GM10266 (cell line): ENCODE measurements around the gene TMEM178A.

ENCODE experiments used
- DNase-seq: peaks from one replicate; pipeline ENCODE4 v3.0.0; 2012; ENCODE audit errors: extremely low spot score
- TF ChIP-seq, protein P1 (sequence below): IDR thresholded peaks from 2 replicates; pipeline ENCODE4 v1.5.1; 2012; ENCODE audit warnings: mild to moderate bottlenecking, low read depth; ENCODE audit not compliant: control insufficient read depth, insufficient read depth; ENCODE audit errors: missing control alignments

The TMEM178A gene

DNA sequence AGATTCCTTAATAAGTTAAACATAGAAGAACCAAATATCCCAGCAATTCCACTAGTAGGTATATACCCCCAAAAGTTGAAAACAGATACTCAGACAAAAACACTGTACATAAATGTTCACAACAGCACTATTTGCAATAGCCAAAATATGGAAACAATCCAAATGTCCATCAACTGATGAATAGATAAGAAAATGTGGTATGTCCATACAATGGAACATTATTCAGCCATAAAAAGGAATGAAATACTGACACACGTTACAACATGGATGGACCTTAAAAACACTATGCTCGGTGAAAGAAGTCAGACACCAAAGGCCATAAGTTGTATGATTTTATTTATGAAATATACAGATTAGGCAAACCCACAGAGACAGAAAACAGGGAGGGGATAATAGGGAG, 12.5 kb downstream of the TMEM178A start:
- DNase-seq, result no peak
- TF ChIP-seq, protein P1, sequence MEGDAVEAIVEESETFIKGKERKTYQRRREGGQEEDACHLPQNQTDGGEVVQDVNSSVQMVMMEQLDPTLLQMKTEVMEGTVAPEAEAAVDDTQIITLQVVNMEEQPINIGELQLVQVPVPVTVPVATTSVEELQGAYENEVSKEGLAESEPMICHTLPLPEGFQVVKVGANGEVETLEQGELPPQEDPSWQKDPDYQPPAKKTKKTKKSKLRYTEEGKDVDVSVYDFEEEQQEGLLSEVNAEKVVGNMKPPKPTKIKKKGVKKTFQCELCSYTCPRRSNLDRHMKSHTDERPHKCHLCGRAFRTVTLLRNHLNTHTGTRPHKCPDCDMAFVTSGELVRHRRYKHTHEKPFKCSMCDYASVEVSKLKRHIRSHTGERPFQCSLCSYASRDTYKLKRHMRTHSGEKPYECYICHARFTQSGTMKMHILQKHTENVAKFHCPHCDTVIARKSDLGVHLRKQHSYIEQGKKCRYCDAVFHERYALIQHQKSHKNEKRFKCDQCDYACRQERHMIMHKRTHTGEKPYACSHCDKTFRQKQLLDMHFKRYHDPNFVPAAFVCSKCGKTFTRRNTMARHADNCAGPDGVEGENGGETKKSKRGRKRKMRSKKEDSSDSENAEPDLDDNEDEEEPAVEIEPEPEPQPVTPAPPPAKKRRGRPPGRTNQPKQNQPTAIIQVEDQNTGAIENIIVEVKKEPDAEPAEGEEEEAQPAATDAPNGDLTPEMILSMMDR, result no peak

DNA sequence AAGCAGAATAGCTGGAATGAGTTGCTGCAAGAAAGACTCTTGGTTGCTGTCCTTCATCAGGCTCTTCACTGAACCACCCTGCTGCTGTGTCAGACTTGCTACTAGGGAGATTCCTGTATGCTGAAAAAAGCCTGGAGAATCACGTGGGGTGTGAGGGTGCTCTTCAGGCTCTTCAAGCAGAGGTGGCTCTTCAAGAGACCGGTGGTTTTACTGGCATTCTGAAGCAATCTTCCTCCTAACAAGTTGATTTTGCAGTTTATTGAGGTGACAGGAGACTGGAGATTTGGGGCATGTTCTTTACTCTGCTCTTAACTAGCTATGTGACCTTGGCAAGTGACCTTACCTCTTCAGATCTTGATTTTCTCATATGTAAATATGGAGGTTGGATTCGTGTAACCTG, 14.1 kb downstream of the TMEM178A start:
- TF ChIP-seq, protein P1, result no peak

DNA sequence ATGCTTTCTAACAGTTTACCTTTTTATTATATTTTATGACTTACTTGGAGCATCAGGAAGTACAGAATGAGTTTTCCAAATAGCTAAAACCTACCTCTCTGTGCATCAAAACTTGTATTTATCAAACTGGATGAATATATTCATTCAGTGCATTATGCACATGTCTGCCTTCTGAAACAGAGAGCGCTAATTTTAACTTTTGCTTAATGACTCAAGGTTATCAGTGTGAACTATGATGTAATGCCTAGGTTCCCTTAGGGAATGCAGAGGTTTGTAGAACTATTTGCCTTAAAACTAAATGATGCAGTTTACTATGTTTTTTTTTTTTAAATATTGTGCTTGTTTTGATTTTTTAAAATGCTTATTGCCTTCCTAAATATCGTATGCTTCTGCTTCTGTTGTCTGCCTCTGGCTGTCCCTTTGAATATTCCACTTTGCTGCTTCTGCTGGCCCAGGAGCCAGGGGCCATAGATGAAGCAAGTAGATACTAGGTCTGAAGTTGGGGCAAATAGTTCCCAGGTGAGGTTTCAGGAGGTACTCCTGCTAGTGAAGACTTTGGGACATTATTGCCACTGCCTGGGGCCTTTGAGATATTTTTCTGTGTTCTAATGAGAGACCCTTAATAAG, 16.5 kb downstream of the TMEM178A start:
- no peak for DNase-seq
- TF ChIP-seq, protein P1, result no peak

More for the DNA sequence above, 14.1 kb downstream of the TMEM178A start:
- no peak for DNase-seq

DNA sequence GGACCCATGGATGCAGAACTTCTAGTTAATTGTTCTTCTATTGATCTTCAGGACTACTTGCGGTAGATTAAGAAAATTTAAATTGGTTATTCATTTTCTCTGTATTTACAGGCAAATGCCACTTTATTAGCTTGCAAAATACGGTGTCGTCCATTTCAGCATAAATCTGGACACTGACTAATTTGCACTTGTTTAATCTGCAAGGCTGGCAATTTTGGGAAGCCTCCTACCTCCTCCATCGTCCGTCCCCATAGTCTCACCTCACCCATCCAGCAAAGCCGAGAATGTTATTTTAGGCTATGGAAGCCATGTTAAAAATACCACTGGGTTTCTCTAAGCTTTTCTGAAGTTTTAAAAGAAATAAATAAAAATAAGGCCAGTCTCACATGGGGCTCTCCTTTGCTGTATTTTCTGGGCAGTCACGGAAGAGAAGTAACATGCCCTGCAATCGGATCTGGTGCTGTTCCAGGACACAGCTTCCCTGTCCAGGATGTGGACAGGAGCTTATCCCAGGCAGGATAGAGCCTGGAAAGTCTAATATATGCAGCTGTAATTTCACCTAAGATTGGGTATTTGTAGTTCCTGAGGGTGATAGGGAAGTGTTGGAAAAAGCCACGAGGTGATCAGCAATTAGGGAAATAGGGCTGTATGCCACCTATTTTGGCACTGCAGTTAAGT, 17.4 kb downstream of the TMEM178A start:
- TF ChIP-seq, protein P1, result no peak
- no peak for DNase-seq

DNA sequence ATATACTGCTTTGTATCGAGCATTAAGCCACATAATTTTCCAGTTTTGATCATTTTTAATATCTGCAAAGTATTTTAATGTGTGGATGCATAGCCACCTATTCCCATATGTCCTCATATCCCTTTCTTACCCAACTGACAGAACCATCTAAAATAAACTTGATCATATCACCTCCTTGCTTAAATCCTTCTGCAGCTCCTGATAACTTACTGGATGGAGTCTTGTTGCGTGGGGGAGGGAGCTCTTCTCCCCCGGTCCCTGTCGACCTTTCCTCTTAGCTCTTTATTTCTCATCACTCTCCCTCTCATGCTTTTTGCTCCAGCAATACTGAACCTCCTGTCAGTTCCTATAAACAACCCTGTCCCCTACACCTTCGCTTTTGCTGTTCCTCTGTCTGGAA, 18.7 kb downstream of the TMEM178A start:
- no peak for DNase-seq
- TF ChIP-seq, protein P1, result no peak

DNA sequence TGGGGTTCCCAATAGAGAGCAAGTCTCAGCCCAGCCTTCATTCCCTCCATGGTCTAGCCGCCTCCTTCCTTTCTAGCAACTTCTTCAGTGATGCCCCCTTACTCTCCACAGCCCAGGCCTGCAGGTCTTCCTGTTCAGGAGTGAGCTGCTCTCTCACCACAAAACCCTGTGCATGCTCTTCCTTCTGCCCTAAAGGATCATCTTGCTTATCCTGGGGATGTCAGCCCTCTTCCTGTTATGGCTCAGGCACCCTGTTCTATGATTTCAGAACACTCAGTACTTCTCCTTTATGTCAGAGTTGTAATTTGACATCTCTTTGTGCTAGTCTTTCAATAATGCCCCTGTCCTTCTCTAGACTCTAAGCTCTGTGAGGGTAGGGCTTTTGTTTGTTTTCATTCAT, 19.4 kb downstream of the TMEM178A start:
- TF ChIP-seq, protein P1, result no peak
- no peak for DNase-seq

DNA sequence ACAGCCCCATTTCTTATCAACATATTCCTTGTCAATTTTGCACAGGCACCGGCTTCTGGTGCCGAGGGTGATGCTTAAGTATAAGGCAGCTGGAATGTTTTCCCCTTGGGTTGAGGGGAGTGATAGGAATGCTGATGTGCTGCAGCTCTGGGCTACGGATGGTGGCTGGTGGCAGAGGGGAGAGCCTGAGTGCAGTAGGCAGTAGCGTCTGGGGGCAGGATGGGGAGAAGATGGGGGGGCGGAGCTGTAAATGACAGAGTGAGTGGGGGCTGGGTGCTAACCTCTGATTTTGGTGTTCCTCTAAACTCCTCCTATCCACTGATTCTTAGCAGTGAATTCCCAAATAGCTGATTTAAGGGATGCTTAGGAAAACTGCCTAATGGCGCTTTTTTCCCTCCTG, 20.7 kb downstream of the TMEM178A start:
- TF ChIP-seq, protein P1, result no peak
- no peak for DNase-seq
